OCI-LY7 (cell line): ENCODE data around the gene FIGLA. TPM values are rescaled to one million over a fixed set of nuclear protein-coding genes. Genes with fewer than 3 reads are reported as not detected.

ENCODE experiments used
- BruUV-seq: library from RNA; stranded (reverse); fragments of 400-500 nt; replicated peaks from 2 replicates; lab custom pipeline; 2021; lab: Mats Ljungman, UMichigan
- CTCF ChIA-PET: fragments of 300-600 bp; sonication (Branson Sonifier 250); formaldehyde crosslinking; loops from one replicate; lab custom pipeline; 2022; ENCODE audit warnings: antibody characterized with exemption; ENCODE audit not compliant: unreplicated experiment; lab: Charles Lee
- POLR2A ChIA-PET: fragments of 300-600 bp; sonication (Branson Sonifier 250); formaldehyde crosslinking; loops from one replicate; lab custom pipeline; 2022; ENCODE audit warnings: antibody characterized with exemption; lab: Charles Lee
- DNase-seq: peaks from one replicate; pipeline ENCODE4 v3.0.0-alpha.2; 2015; ENCODE audit warnings: low spot score
- H2AFZ ChIP-seq: fragments of 200-600 bp; sonication (generic), shearing (Covaris generic); 2 replicates; pipeline ENCODE4 v1.6.1; 2014; ENCODE audit warnings: mild to moderate bottlenecking, antibody characterized with exemption, low read length, moderate library complexity
- H3K27ac ChIP-seq: fragments of 200-600 bp; sonication (generic); 2 replicates; pipeline ENCODE4 v1.5.1; 2014; ENCODE audit warnings: mixed run types, low read depth, mild to moderate bottlenecking, moderate library complexity, low read length, inconsistent platforms; ENCODE audit not compliant: poor library complexity, severe bottlenecking
- H3K36me3 ChIP-seq: fragments of 200-600 bp; sonication (generic); 2 replicates; pipeline ENCODE4 v1.6.1; 2014; ENCODE audit warnings: mild to moderate bottlenecking, antibody characterized with exemption, low read length, moderate library complexity, mixed read lengths; ENCODE audit not compliant: insufficient read depth
- H3K4me1 ChIP-seq: fragments of 200-600 bp; sonication (generic); 2 replicates; pipeline ENCODE4 v1.5.1; 2014; ENCODE audit warnings: mild to moderate bottlenecking, low read length; ENCODE audit not compliant: insufficient read depth, poor library complexity, severe bottlenecking
- H3K4me2 ChIP-seq: fragments of 200-600 bp; sonication (generic); 2 replicates; pipeline ENCODE4 v1.6.1; 2014; ENCODE audit warnings: mild to moderate bottlenecking, low read length
- H3K4me3 ChIP-seq: fragments of 200-600 bp; sonication (generic); 2 replicates; pipeline ENCODE4 v1.5.1; 2014; ENCODE audit warnings: mild to moderate bottlenecking, low read depth, low read length; ENCODE audit not compliant: poor library complexity, severe bottlenecking
- H3K79me2 ChIP-seq: fragments of 200-600 bp; sonication (generic); 2 replicates; pipeline ENCODE4 v1.6.1; 2016; ENCODE audit warnings: low read depth, mild to moderate bottlenecking, low read length, moderate library complexity, mixed read lengths; ENCODE audit not compliant: insufficient read depth
- H3K9me2 ChIP-seq: fragments of 200-600 bp; sonication (generic); 2 replicates; pipeline ENCODE4 v1.6.1; 2016; ENCODE audit warnings: mild to moderate bottlenecking, low read length, mixed read lengths; ENCODE audit not compliant: insufficient read depth
- H3K9me3 ChIP-seq: fragments of 200-600 bp; sonication (generic); 2 replicates; pipeline ENCODE4 v1.6.1; 2014; ENCODE audit warnings: mild to moderate bottlenecking, mixed run types, low read length, mixed read lengths
- H4K20me1 ChIP-seq: fragments of 200-600 bp; sonication (generic); 2 replicates; pipeline ENCODE4 v1.6.1; 2014; ENCODE audit warnings: mild to moderate bottlenecking, antibody characterized with exemption, low read length, moderate library complexity, mixed read lengths; ENCODE audit not compliant: insufficient read depth
- EZH2phosphoT487 ChIP-seq: fragments of 200-600 bp; sonication (generic); IDR thresholded peaks from 2 replicates; pipeline ENCODE4 v1.6.1; 2018; ENCODE audit warnings: low read depth, borderline replicate concordance, mild to moderate bottlenecking, mixed run types, antibody characterized with exemption, low read length, moderate library complexity, mixed read lengths
- intact Hi-C: fragments of 100-400 bp; cut with micrococcal nuclease; formaldehyde crosslinking; loops from one replicate; pipeline ENCODE4 v1.10.0; 2022; ENCODE audit not compliant: unreplicated experiment
- total RNA-seq, 2 experiments: library from RNA; depleted of rRNA in 1 of 2; stranded (reverse); fragments of >200 nt in 1 of 2; shearing (Covaris generic) in 1 of 2; gene quantifications; 2 replicates each; pipeline ENCODE4 v1.2.3, GENCODE V29; 2014 to 2022
- TF ChIP-seq, protein P1 (sequence below): fragments of 200-600 bp; sonication (generic); conservative IDR thresholded peaks from 2 replicates; pipeline ENCODE4 v1.5.1; 2014; ENCODE audit warnings: mild to moderate bottlenecking, antibody characterized with exemption, low read length, moderate library complexity, mixed read lengths

FIGLA gene
- total RNA-seq, 2 experiments from 2014 or later: not detected

- no peak within 1 kb of the TSS for H3K4me3 ChIP-seq
- DNase-seq: no peak
- no peak within 1 kb of the TSS for H3K4me2 ChIP-seq
- TF ChIP-seq, protein P1, sequence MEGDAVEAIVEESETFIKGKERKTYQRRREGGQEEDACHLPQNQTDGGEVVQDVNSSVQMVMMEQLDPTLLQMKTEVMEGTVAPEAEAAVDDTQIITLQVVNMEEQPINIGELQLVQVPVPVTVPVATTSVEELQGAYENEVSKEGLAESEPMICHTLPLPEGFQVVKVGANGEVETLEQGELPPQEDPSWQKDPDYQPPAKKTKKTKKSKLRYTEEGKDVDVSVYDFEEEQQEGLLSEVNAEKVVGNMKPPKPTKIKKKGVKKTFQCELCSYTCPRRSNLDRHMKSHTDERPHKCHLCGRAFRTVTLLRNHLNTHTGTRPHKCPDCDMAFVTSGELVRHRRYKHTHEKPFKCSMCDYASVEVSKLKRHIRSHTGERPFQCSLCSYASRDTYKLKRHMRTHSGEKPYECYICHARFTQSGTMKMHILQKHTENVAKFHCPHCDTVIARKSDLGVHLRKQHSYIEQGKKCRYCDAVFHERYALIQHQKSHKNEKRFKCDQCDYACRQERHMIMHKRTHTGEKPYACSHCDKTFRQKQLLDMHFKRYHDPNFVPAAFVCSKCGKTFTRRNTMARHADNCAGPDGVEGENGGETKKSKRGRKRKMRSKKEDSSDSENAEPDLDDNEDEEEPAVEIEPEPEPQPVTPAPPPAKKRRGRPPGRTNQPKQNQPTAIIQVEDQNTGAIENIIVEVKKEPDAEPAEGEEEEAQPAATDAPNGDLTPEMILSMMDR: no peak
- TF ChIP-seq EZH2phosphoT487: no peak
- no TSS peak for BruUV-seq
- no peaks in the 10 kb centered on the region for H3K4me1 ChIP-seq
- ChIA-PET POLR2A (no interaction called here), CTCF (no interaction called here)
- no peaks in the 10 kb centered on the region for H3K36me3 ChIP-seq
- H2AFZ ChIP-seq: no peak within 1 kb of the TSS
- H3K27ac ChIP-seq: no peak within 1 kb of the TSS
- intact Hi-C loops: no loop called here
- H3K79me2 ChIP-seq: no peaks in the 10 kb centered on the region
- no peaks in the 10 kb centered on the region for H4K20me1 ChIP-seq
- no peaks in the 10 kb centered on the region for H3K9me3 ChIP-seq
- H3K9me2 ChIP-seq: no peaks in the 10 kb centered on the region
Observed at GRCh38 chr2:70835643-70836042, 45.2 kb upstream of the FIGLA start, which contains the start of gene CD207. Gene CD207 (minus strand): TSS chr2:70835816. CDS start chr2:70835776, 40 bp downstream.

DNA sequence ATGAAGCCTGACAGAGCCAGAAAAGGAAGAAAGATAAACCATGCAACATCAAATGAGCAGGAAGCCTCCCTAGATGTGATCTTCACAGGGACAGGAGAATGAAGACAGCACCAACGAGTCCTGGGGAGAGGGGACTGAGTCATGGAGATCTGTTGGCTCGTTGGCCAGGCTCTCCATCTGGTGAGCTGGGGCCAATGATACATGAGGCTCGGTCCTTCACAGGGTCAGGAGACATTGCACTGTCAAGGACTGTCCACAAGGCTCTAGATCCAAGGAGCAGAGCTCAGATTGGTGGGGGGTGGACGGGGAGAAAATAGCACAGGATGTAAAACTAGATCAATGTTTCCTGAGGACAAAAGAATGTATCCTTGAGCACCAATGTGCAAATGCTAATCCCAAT, 44.4 kb upstream of the FIGLA start:
- H2AFZ ChIP-seq: no peak overlapping the region
- intact Hi-C loops: no loop called here
- TF ChIP-seq, protein P1: no peak
- no peak for TF ChIP-seq EZH2phosphoT487
- no peak overlapping the region for H3K4me3 ChIP-seq
- no peak overlapping the region for H3K27ac ChIP-seq
- no peaks in the 10 kb centered on the region for H3K79me2 ChIP-seq
- H3K4me2 ChIP-seq: no peak overlapping the region
- H3K36me3 ChIP-seq: no peaks in the 10 kb centered on the region
- CTCF ChIA-PET: no interaction called here
- no peaks in the 10 kb centered on the region for H3K4me1 ChIP-seq
- H3K9me3 ChIP-seq: no peaks in the 10 kb centered on the region
- BruUV-seq: no TSS peak
- DNase-seq: no peak
- POLR2A ChIA-PET: no interaction called here
- H3K9me2 ChIP-seq: no peaks in the 10 kb centered on the region
- H4K20me1 ChIP-seq: no peaks in the 10 kb centered on the region

DNA sequence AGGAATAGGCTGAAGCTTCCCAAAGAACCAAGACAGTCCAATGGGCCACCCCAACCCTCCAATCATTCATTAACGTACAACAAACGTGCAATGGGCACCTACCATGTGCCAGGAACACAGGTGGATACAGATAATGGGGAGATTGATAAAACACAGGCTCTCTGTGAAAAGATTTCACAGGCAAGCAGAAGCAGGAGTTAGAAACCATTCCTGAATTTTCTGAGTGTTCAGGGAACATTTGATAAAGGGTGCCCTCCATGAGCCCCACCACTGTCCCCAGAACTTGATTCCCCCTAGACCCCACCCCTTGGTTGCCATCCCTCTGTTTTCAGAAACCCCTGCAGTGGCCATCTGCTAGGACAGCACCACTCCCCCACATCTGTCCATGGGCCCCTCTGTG, 43.7 kb upstream of the FIGLA start:
- ChIA-PET CTCF (no interaction called here), POLR2A (no interaction called here)
- no peaks in the 10 kb centered on the region for H3K9me2 ChIP-seq
- no peak overlapping the region for H3K4me3 ChIP-seq
- H3K27ac ChIP-seq: no peak overlapping the region
- no peaks in the 10 kb centered on the region for H4K20me1 ChIP-seq
- H3K9me3 ChIP-seq: no peaks in the 10 kb centered on the region
- DNase-seq: no peak
- intact Hi-C loops: no loop called here
- BruUV-seq: no TSS peak
- TF ChIP-seq, protein P1: no peak
- TF ChIP-seq EZH2phosphoT487: no peak
- H3K79me2 ChIP-seq: no peaks in the 10 kb centered on the region
- no peaks in the 10 kb centered on the region for H3K4me1 ChIP-seq
- no peak overlapping the region for H3K4me2 ChIP-seq
- H2AFZ ChIP-seq: no peak overlapping the region
- H3K36me3 ChIP-seq: no peaks in the 10 kb centered on the region
